ENCODE measurements around the gene CENPS. TPM values are rescaled to one million over a fixed set of nuclear protein-coding genes. Genes with fewer than 3 reads are reported as not detected.

CENPS gene
- total and polyA plus RNA-seq, 9 of the 15 experiments (the other 6 are each of a cell fraction or from before 2014, with no cell fraction given), result 10.2 to 36.0 (median 26.0) TPM

- TF ChIP-seq CXXC5 (CRISPR knock-in tag; IDR thresholded peaks at IDR 0.05), result peak; percentile 52; the same call in 1 of the 2 replicates
- TF ChIP-seq SNAPC5 (CRISPR knock-in tag; IDR thresholded peaks at IDR 0.05), result no peak
- TF ChIP-seq E2F6 (IDR thresholded peaks at IDR 0.05; ENCODE audit: borderline replicate concordance in 1 of 2, extremely low read depth in 1 of 2, insufficient read depth in 1 of 2, insufficient read length in 1 of 2, low read depth in 1 of 2, low read length in 1 of 2, poor library complexity in 1 of 2, severe bottlenecking in 1 of 2), result no peak
- no peak for TF ChIP-seq HOMEZ (CRISPR knock-in tag; IDR thresholded peaks at IDR 0.05)
- TF ChIP-seq FOS (IDR thresholded peaks at IDR 0.05; ENCODE audit: extremely low read depth, insufficient read length), result no peak
- TF ChIP-seq SMARCA4 (IDR thresholded peaks at IDR 0.05), result 0 out of 2 replicates have a peak, but pooled peaks have one; percentile 23
- no peak for TF ChIP-seq VEZF1 (CRISPR knock-in tag; IDR thresholded peaks at IDR 0.05)
- TF ChIP-seq ZNF12 (CRISPR knock-in tag; IDR thresholded peaks at IDR 0.05), result no peak
- TF ChIP-seq KLF10 (CRISPR knock-in tag; IDR thresholded peaks at IDR 0.05), result no peak
- TF ChIP-seq ZBTB33 (CRISPR knock-in tag; IDR thresholded peaks at IDR 0.05), result 0 out of 2 replicates have a peak, but pooled peaks have one; percentile 17
- TF ChIP-seq ZNF239 (CRISPR knock-in tag; IDR thresholded peaks at IDR 0.05), result peak; percentile 78; the same call in 1 of the 2 replicates
- TF ChIP-seq ZFPM2 (CRISPR knock-in tag; IDR thresholded peaks at IDR 0.05), result no peak
- TF ChIP-seq CLOCK (CRISPR knock-in tag; IDR thresholded peaks at IDR 0.05; ENCODE audit: borderline replicate concordance), result no peak
- 0 out of 2 replicates have a peak, but pooled peaks have one; percentile 23 for TF ChIP-seq TCF7 (IDR thresholded peaks at IDR 0.05; ENCODE audit: borderline replicate concordance)
- TF ChIP-seq THRB (CRISPR knock-in tag; conservative IDR thresholded peaks at IDR 0.05), result no peak
- TF ChIP-seq ZNF217 (CRISPR knock-in tag; IDR thresholded peaks at IDR 0.05), result no peak
- TF ChIP-seq KDM1A (IDR thresholded peaks at IDR 0.05), result no peak
Observed at GRCh38 chr1:10475510-10475909, 45.3 kb downstream of the CENPS start (continued).

Measured in K562 (cell line).